Tibial artery (tissue), 4 donors: ENCODE results near the gene PLA2G10.

Experiments used
- DNase-seq, 2 donors: peaks; one replicate each; pipeline ENCODE4 v3.0.0-alpha.2; 2019
- H3K27ac ChIP-seq, 2 donors: fragments of 200-600 bp; sonication (generic) in 1 of 2; 1 replicate in 1 of 2; 2 replicates in 1 of 2; pipeline ENCODE4 v1.5.1; 2018 to 2019; ENCODE audit warnings: mild to moderate bottlenecking in 1 of 2
- H3K27me3 ChIP-seq, 2 donors: fragments of 200-600 bp; sonication (generic) in 1 of 2; one replicate each; pipeline versions ENCODE4 v1.5.1 to v1.6.0; 2016 to 2019
- H3K36me3 ChIP-seq, 3 donors: fragments of 200-600 bp; sonication (generic) in 2 of 3; one replicate each; pipeline ENCODE4 v1.5.1; 2016 to 2019; ENCODE audit warnings: mild to moderate bottlenecking in 2 of 3
- H3K4me1 ChIP-seq, 4 donors: fragments of 200-600 bp; sonication (generic) in 2 of 4; 1 replicate in 3 of 4; 2 replicates in 1 of 4; pipeline ENCODE4 v1.5.1; 2016 to 2019
- H3K4me3 ChIP-seq, 2 donors: fragments of 200-600 bp; sonication (generic) in 1 of 2; 1 replicate in 1 of 2; 2 replicates in 1 of 2; pipeline ENCODE4 v1.5.1; 2018 to 2019; ENCODE audit warnings: mild to moderate bottlenecking in 2 of 2
- H3K9me3 ChIP-seq, 3 donors: fragments of 200-600 bp; sonication (generic) in 1 of 3; one replicate each; pipeline ENCODE4 v1.5.1; 2016 to 2019
- CTCF ChIP-seq, 2 experiments: fragments of 200-600 bp in 1 of 2; fragments of 450-650 bp in 1 of 2; IDR thresholded peaks; one replicate each; pipeline ENCODE4 v1.5.1; 2017 to 2019; ENCODE audit warnings: antibody characterized with exemption in 2 of 2, mild to moderate bottlenecking in 1 of 2, moderate library complexity in 1 of 2
- intact Hi-C: fragments of 100-400 bp; cut with DNase I; formaldehyde crosslinking; loops from one replicate; pipeline ENCODE4 v1.15.0; 2023; ENCODE audit warnings: low total_unique reads

Gene PLA2G10

GRCh38 chr16:14629612-14629918, 64.5 kb downstream of the PLA2G10 start:
- no peak for DNase-seq
- no peaks in the 10 kb centered on the region for H3K9me3 ChIP-seq
- peak overlapping the region; percentile 88 to 90 for H3K27ac ChIP-seq
- peak overlapping the region; percentile 79 to 89 for H3K4me3 ChIP-seq
- H3K4me1 ChIP-seq, result peaks cover 0 to 41% (median 22%) of the 10 kb centered on the region in 4 donors
- no peaks in the 10 kb centered on the region for H3K27me3 ChIP-seq
- H3K36me3 ChIP-seq, result peaks cover 27 to 34% (median 28%) of the 10 kb centered on the region in 3 donors
- intact Hi-C loops, result loop anchor here (10.0 kb wide), 1 partner anchor 325 kb away; no protein-coding TSS in a partner anchor
- TF ChIP-seq CTCF (IDR thresholded peaks at IDR 0.05), result no peak

DNA sequence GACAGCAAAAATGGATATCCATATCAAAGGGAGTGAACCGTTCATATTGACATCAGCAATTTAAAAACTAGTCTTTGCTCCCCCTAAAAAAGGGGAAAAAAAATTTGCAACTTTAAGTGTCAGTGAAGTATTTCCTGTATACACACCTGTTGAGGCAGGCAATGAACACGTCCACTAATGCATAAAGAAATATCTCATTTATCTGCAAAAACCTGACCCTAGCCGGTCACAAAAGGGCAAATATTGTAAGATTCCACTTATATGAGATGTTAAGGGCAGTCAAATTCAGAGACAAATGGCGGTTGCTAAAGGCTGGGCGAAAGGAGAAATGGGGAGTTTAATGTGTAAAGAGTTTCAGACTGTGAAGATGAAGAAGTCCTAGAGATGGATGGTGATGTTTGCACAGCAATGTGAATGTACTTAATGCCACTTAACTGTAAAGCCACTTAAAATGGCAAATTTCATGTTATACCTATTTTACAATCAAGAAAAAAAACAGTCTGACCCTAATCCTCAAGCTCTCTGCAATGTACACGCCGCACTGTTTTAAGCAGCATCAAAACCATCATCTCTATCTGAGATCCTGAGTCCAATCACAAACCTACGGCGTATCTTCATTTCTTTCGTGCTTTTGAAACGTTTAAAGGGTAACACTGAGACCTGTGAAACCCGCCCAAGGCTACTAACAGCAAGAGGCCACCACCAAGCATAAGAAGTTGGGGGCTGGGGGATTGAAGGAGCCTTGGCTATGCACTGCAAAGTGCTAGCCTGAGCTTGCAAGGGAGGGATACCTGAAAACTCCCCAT, 65.1 kb downstream of the PLA2G10 start:
- H3K36me3 ChIP-seq, result peaks cover 30 to 40% (median 32%) of the 10 kb centered on the region in 3 donors
- TF ChIP-seq CTCF (IDR thresholded peaks at IDR 0.05), result no peak
- peak overlapping the region; percentile 88 to 90 for H3K27ac ChIP-seq
- intact Hi-C loops, result loop anchor here (10.0 kb wide), 1 partner anchor 324 kb away; no protein-coding TSS in a partner anchor
- peaks cover 0 to 36% (median 17%) of the 10 kb centered on the region in 4 donors for H3K4me1 ChIP-seq
- peak overlapping the region; percentile 79 to 89 for H3K4me3 ChIP-seq
- no peak for DNase-seq
- H3K27me3 ChIP-seq, result no peaks in the 10 kb centered on the region
- no peaks in the 10 kb centered on the region for H3K9me3 ChIP-seq

- Histone ChIP-seq H3K27ac (no peak overlapping the region), H3K36me3 (peaks cover 33 to 58% (median 48%) of the 10 kb centered on the region in 3 donors), H3K4me3 (no peak overlapping the region), H3K9me3 (no peaks in the 10 kb centered on the region), H3K4me1 (peaks cover 0 to 29% (median 10%) of the 10 kb centered on the region in 4 donors), H3K27me3 (no peaks in the 10 kb centered on the region)
- TF ChIP-seq CTCF (IDR thresholded peaks at IDR 0.05), result no peak
- DNase-seq, result no peak
- intact Hi-C loops, result loop anchor here (10.0 kb wide), 1 partner anchor 322 kb away; no protein-coding TSS in a partner anchor
Measured at GRCh38 chr16:14627078-14627477, 67.0 kb downstream of the PLA2G10 start.
